ENCODE measurements around the gene MED9. TPM values are rescaled to one million over a fixed set of nuclear protein-coding genes. Genes with fewer than 3 reads are reported as not detected.

Gene MED9
- total and polyA plus RNA-seq, 4 donors: 6.4 to 12.5 (median 8.8) TPM

GRCh38 chr17:17443173-17443572 lies 33.6 kb upstream of the MED9 start:
- H3K9me3 ChIP-seq (ENCODE audit: control insufficient read depth in 4 of 4, low read length in 3 of 4): no peaks in the 10 kb centered on the region
- no peak overlapping the region for H3K4me3 ChIP-seq (ENCODE audit: low read depth in 1 of 3, low read length in 3 of 3)
- no peaks in the 10 kb centered on the region for H3K36me3 ChIP-seq (ENCODE audit: control insufficient read depth in 4 of 4, insufficient read depth in 3 of 4, low read depth in 1 of 4, low read length in 3 of 4)
- no peak overlapping the region for H3K9ac ChIP-seq (ENCODE audit: low read depth in 1 of 2, low read length in 2 of 2)
- 43% methylated on average over 14 of the region's 14 CpGs for WGBS
- H3K27ac ChIP-seq (ENCODE audit: low read depth in 1 of 2, low read length in 2 of 2): no peak overlapping the region
- H3K4me1 ChIP-seq (ENCODE audit: control insufficient read depth in 4 of 4, insufficient read depth in 4 of 4, low read length in 3 of 4): peaks cover 10 to 37% (median 25%) of the 10 kb centered on the region in 4 donors
- no peaks in the 10 kb centered on the region for H3K27me3 ChIP-seq (ENCODE audit: control insufficient read depth in 4 of 4, insufficient read depth in 4 of 4, low read length in 3 of 4)
- TF ChIP-seq RXRA (IDR thresholded peaks at IDR 0.05) (peak in 1 of 2 donors; percentile 22), RAD21 (IDR thresholded peaks at IDR 0.05) (no peak), REST (IDR thresholded peaks at IDR 0.05) (no peak), ATF3 (IDR thresholded peaks at IDR 0.05) (peak; percentile 18), CTCF (IDR thresholded peaks at IDR 0.05; ENCODE audit: low read depth, low read length, missing input control) (no peak), ZBTB33 (IDR thresholded peaks at IDR 0.05) (no peak), HNF4A (conservative IDR thresholded peaks at IDR 0.05) (peak in 1 of 2 donors; percentile 34), YY1 (IDR thresholded peaks at IDR 0.05) (peak; percentile 78), HNF4G (IDR thresholded peaks at IDR 0.05) (no peak), EGR1 (IDR thresholded peaks at IDR 0.05; ENCODE audit: low read depth in 2 of 2) (no peak), NR2F2 (IDR thresholded peaks at IDR 0.05) (no peak), GABPA (IDR thresholded peaks at IDR 0.05 in 1 of 2, conservative IDR thresholded peaks at IDR 0.05 in 1 of 2) (no peak), SP1 (IDR thresholded peaks at IDR 0.05) (no peak), FOXA1 (IDR thresholded peaks at IDR 0.05) (peak; percentile 61), FOXA2 (IDR thresholded peaks at IDR 0.05) (peak; percentile 91), TAF1 (conservative IDR thresholded peaks at IDR 0.05) (no peak)
- no peak for DNase-seq (ENCODE audit: low spot score)

All from liver (tissue), 9 donors.